SK-N-SH (cell line): ENCODE results near the gene SPATA19. TPM values are rescaled to one million over a fixed set of nuclear protein-coding genes. Genes with fewer than 3 reads are reported as not detected.

Source experiments
- CTCF ChIA-PET: fragments of 300-600, 350-600 bp; formaldehyde crosslinking; extraction: SDS; loops from one replicate; lab custom pipeline; 2021; lab: Yijun Ruan, JAX
- POLR2A ChIA-PET: fragments of 350-600 bp; sonication (Branson Sonifier 250); formaldehyde crosslinking; extraction: SDS; loops from one replicate; lab custom pipeline; 2020; ENCODE audit warnings: antibody characterized with exemption, inconsistent platforms; lab: Yijun Ruan, JAX
- DNase-seq: peaks from one replicate; pipeline ENCODE4 v3.0.0; 2012
- H2AFZ ChIP-seq: fragments of 200-600 bp; sonication (generic); 2 replicates; pipeline ENCODE4 v1.8.1; 2016; ENCODE audit warnings: antibody characterized with exemption, mild to moderate bottlenecking, low read depth
- H3F3A ChIP-seq: fragments of 200-600 bp; sonication (generic); replicated peaks from 2 replicates; pipeline ENCODE3; 2016; ENCODE audit warnings: antibody characterized with exemption, mild to moderate bottlenecking; ENCODE audit not compliant: insufficient read depth
- H3K27ac ChIP-seq, 2 experiments: fragments of 200-500 bp in 1 of 2; fragments of 200-600 bp in 1 of 2; sonication (Bioruptor generic) in 1 of 2; sonication (generic), shearing (Covaris generic) in 1 of 2; 2 replicates each; pipeline versions ENCODE4 v1.5.1 to v1.6.1; 2014 to 2016; ENCODE audit warnings: low read depth in 2 of 2, inconsistent platforms in 1 of 2, low read length in 1 of 2, mild to moderate bottlenecking in 1 of 2, mixed read lengths in 1 of 2
- H3K27me3 ChIP-seq: fragments of 200-600 bp; sonication (generic), shearing (Covaris generic); 2 replicates; pipeline ENCODE4 v1.6.1; 2016; ENCODE audit warnings: mixed run types; ENCODE audit not compliant: insufficient read depth
- H3K36me3 ChIP-seq, 2 experiments: fragments of 200-500 bp in 1 of 2; fragments of 200-600 bp in 1 of 2; sonication (Bioruptor generic) in 1 of 2; sonication (generic) in 1 of 2; replicated peaks in 1 of 2; 2 replicates each; pipeline versions ENCODE3 to v1.5.1; 2014 to 2016; ENCODE audit warnings: low read length in 1 of 2, mild to moderate bottlenecking in 1 of 2; ENCODE audit not compliant: insufficient read depth in 2 of 2, control insufficient read depth in 1 of 2
- H3K4me1 ChIP-seq, 2 experiments: fragments of 200-500 bp in 1 of 2; fragments of 200-600 bp in 1 of 2; sonication (Bioruptor generic) in 1 of 2; sonication (generic), shearing (Covaris generic) in 1 of 2; 2 replicates each; pipeline versions ENCODE4 v1.5.1 to v1.6.1; 2014 to 2016; ENCODE audit warnings: low read depth in 1 of 2, low read length in 1 of 2, mixed run types in 1 of 2; ENCODE audit not compliant: insufficient read depth in 2 of 2, control insufficient read depth in 1 of 2
- H3K4me2 ChIP-seq: fragments of 200-600 bp; sonication (generic), shearing (Covaris generic); 2 replicates; pipeline ENCODE4 v1.6.1; 2017; ENCODE audit warnings: mixed run types
- H3K4me3 ChIP-seq, 2 experiments: fragments of 200-500 bp in 1 of 2; fragments of 200-600 bp in 1 of 2; sonication (Bioruptor generic) in 1 of 2; sonication (generic), shearing (Covaris generic) in 1 of 2; 2 replicates each; pipeline versions ENCODE4 v1.5.1 to v1.8.1; 2014 to 2016; ENCODE audit warnings: low read depth in 2 of 2, inconsistent platforms in 1 of 2, low read length in 1 of 2, mild to moderate bottlenecking in 1 of 2, mixed read lengths in 1 of 2, moderate library complexity in 1 of 2
- H3K79me2 ChIP-seq: fragments of 200-600 bp; sonication (generic); 2 replicates; pipeline ENCODE4 v1.8.1; 2017; ENCODE audit warnings: mild to moderate bottlenecking; ENCODE audit not compliant: insufficient read depth
- H3K9ac ChIP-seq: fragments of 200-600 bp; sonication (generic); 2 replicates; pipeline ENCODE4 v1.6.1; 2017; ENCODE audit warnings: mixed run types
- H3K9me2 ChIP-seq: fragments of 200-600 bp; sonication (generic); 2 replicates; pipeline ENCODE4 v1.6.1; 2017; ENCODE audit warnings: mixed run types
- H3K9me3 ChIP-seq: fragments of 200-600 bp; sonication (generic); 2 replicates; pipeline ENCODE4 v1.6.1; 2017; ENCODE audit warnings: mixed run types, mild to moderate bottlenecking, moderate library complexity
- H4K20me1 ChIP-seq: fragments of 200-600 bp; sonication (generic); 2 replicates; pipeline ENCODE4 v1.6.1; 2017; ENCODE audit warnings: mild to moderate bottlenecking, mixed run types; ENCODE audit not compliant: insufficient read depth
- CHD2 ChIP-seq: fragments of 150-350 bp; IDR thresholded peaks from 2 replicates; pipeline ENCODE4 v1.6.1; 2018; ENCODE audit warnings: low read length; ENCODE audit not compliant: partially characterized antibody
- CTCF ChIP-seq: fragments of 200-600 bp; sonication (generic); IDR thresholded peaks from 2 replicates; pipeline ENCODE4 v1.6.1; 2017; ENCODE audit warnings: antibody characterized with exemption, mild to moderate bottlenecking, moderate library complexity
- FOSL2 ChIP-seq: IDR thresholded peaks from 2 replicates; pipeline ENCODE4 v1.4.0; 2012; ENCODE audit warnings: low read depth, mild to moderate bottlenecking, moderate library complexity, borderline replicate concordance
- FOXJ3 ChIP-seq: sonication (generic); formaldehyde crosslinking; IDR thresholded peaks from 2 replicates; pipeline ENCODE4 v1.5.1; 2020; ENCODE audit warnings: mild to moderate bottlenecking, missing genetic modification reagents
- FOXM1 ChIP-seq: IDR thresholded peaks from 2 replicates; pipeline ENCODE4 v1.4.0; 2012; ENCODE audit warnings: low read depth, mild to moderate bottlenecking
- JUND ChIP-seq: IDR thresholded peaks from 2 replicates; pipeline ENCODE4 v1.4.0; 2012
- MEF2A ChIP-seq: IDR thresholded peaks from 2 replicates; pipeline ENCODE4 v1.4.0; 2012; ENCODE audit warnings: low read depth, borderline replicate concordance
- NFIC ChIP-seq: IDR thresholded peaks from 2 replicates; pipeline ENCODE4 v1.4.0; 2012; ENCODE audit warnings: borderline replicate concordance
- RAD21 ChIP-seq: IDR thresholded peaks from 2 replicates; pipeline ENCODE4 v1.6.1; 2012; ENCODE audit warnings: mild to moderate bottlenecking, low read length
- REST ChIP-seq: IDR thresholded peaks from 2 replicates; pipeline ENCODE4 v1.6.1; 2012; ENCODE audit warnings: mild to moderate bottlenecking, low read depth, low read length, moderate library complexity
- RFX5 ChIP-seq: IDR thresholded peaks from 2 replicates; pipeline ENCODE4 v1.6.1; 2012; ENCODE audit warnings: mild to moderate bottlenecking, improper control_type of control experiment, low read length
- RXRA ChIP-seq: IDR thresholded peaks from 2 replicates; pipeline ENCODE4 v1.4.0; 2012; ENCODE audit warnings: low read depth, mild to moderate bottlenecking, borderline replicate concordance
- SIN3A ChIP-seq: IDR thresholded peaks from 2 replicates; pipeline ENCODE4 v1.6.1; 2012; ENCODE audit warnings: low read depth, mild to moderate bottlenecking, low read length, moderate library complexity, borderline replicate concordance
- USF2 ChIP-seq: fragments of 150-350 bp; IDR thresholded peaks from 2 replicates; pipeline ENCODE4 v1.6.1; 2017; ENCODE audit warnings: antibody characterized with exemption, low read length, low read depth, borderline replicate concordance
- ZBTB33 ChIP-seq: IDR thresholded peaks from 2 replicates; pipeline ENCODE4 v1.4.0; 2012; ENCODE audit warnings: low read depth, borderline replicate concordance
- WGBS: methylation state at CpG from one replicate; pipeline ENCODE4 v1.1.6; 2017; ENCODE audit warnings: low lambda C conversion rate; 5-methylcytosine and 5-hydroxymethylcytosine counted together
- polyA plus RNA-seq, 3 experiments: library from polyadenylated mRNA; depleted of rRNA; stranded (reverse); fragments of >200 nt; gene quantifications; 2 replicates each; pipeline ENCODE4 v1.2.3, GENCODE V29; 2012

SPATA19 gene
- polyA plus RNA-seq, 1 of the 3 experiments (the other 2 are of a cell fraction) = not detected

GRCh38 chr11:133793271-133794035, 51.9 kb downstream of the SPATA19 start:
- Histone ChIP-seq H3K36me3 (no peaks in the 10 kb centered on the region), H3F3A (no peaks in the 10 kb centered on the region), H4K20me1 (no peaks in the 10 kb centered on the region), H3K9ac (no peak overlapping the region), H3K4me2 (no peak overlapping the region), H3K27ac (no peak overlapping the region), H3K4me1 (no peaks in the 10 kb centered on the region), H3K9me3 (peaks cover 5% of the 10 kb centered on the region; the same call in 1 of the 2 replicates), H3K4me3 (no peak overlapping the region), H3K27me3 (no peaks in the 10 kb centered on the region)
- ChIA-PET POLR2A (interaction anchor here (0.5 kb wide), 1 partner anchor 39 kb away, joined by 3 read pairs; no protein-coding TSS in a partner anchor), CTCF (no interaction called here)
- TF ChIP-seq NFIC (no peak), JUND (no peak)
- TF ChIP-seq, all 33 proteins: peak for 0
- WGBS = 27% methylated on average over 7 of the region's 7 CpGs
- DNase-seq = no peak
- H3K9me2 ChIP-seq = no peaks in the 10 kb centered on the region
- H2AFZ ChIP-seq = no peak overlapping the region
- H3K79me2 ChIP-seq = no peaks in the 10 kb centered on the region

GRCh38 chr11:133790995-133791394, 54.3 kb downstream of the SPATA19 start:
- WGBS = 24% methylated on average over 3 of the region's 5 CpGs
- CTCF ChIA-PET = no interaction called here
- Histone ChIP-seq H3K27ac (no peak overlapping the region), H3F3A (no peaks in the 10 kb centered on the region), H3K36me3 (no peaks in the 10 kb centered on the region), H3K79me2 (no peaks in the 10 kb centered on the region), H3K4me1 (peaks cover 0 to 3% of the 10 kb centered on the region in 2 experiments; a peak in 1 of 4 replicates), H4K20me1 (no peaks in the 10 kb centered on the region)
- TF ChIP-seq RXRA (no peak), RAD21 (no peak), CTCF (no peak), JUND (no peak), MEF2A (no peak), USF2 (no peak), RFX5 (no peak), CHD2 (no peak), ZBTB33 (no peak), REST (no peak), FOXM1 (no peak), FOXJ3 (CRISPR knock-in tag) (no peak), SIN3A (no peak), FOSL2 (no peak)
- TF ChIP-seq, all 33 proteins: peak for 0
- no peaks in the 10 kb centered on the region for H3K27me3 ChIP-seq
- H3K4me2 ChIP-seq = no peak overlapping the region
- 0 out of 2 replicates have a peak, but pooled peaks cover 7% of the 10 kb centered on the region for H3K9me3 ChIP-seq
- no peak for DNase-seq
- no peaks in the 10 kb centered on the region for H3K9me2 ChIP-seq
- no peak overlapping the region for H2AFZ ChIP-seq
- no peak overlapping the region for H3K4me3 ChIP-seq
- POLR2A ChIA-PET = no interaction called here
- no peak overlapping the region for H3K9ac ChIP-seq
